Fibroblast of lung (primary cell): Measurements from ENCODE around the gene RARRES1. TPM values are rescaled to one million over a fixed set of nuclear protein-coding genes. Genes with fewer than 3 reads are reported as not detected.
A peak's percentile ranks its signal among the peaks of the same experiment; 100 is the strongest.

Experiments
- DNase-seq, 2 donors: peaks; one replicate each; pipeline versions ENCODE4 v3.0.0 to v3.0.0-alpha.2; 2010; ENCODE audit warnings: low read depth in 2 of 2
- H2AFZ ChIP-seq: 2 replicates; pipeline ENCODE4 v1.5.1; 2012; ENCODE audit warnings: low read length, control low read depth, inconsistent platforms
- H3K27ac ChIP-seq: 2 replicates; pipeline ENCODE4 v1.5.1; 2011; ENCODE audit warnings: low read length, control low read depth; ENCODE audit not compliant: insufficient read depth
- H3K27me3 ChIP-seq: 2 replicates; pipeline ENCODE4 v1.5.1; 2011; ENCODE audit warnings: mild to moderate bottlenecking, low read length; ENCODE audit not compliant: control insufficient read depth, insufficient read depth
- H3K36me3 ChIP-seq: 2 replicates; pipeline ENCODE4 v1.5.1; 2011; ENCODE audit warnings: low read length; ENCODE audit not compliant: control insufficient read depth, insufficient read depth
- H3K4me1 ChIP-seq: 2 replicates; pipeline ENCODE4 v1.5.1; 2011; ENCODE audit warnings: low read length; ENCODE audit not compliant: control insufficient read depth, insufficient read depth; ENCODE audit errors: extremely low read depth
- H3K4me2 ChIP-seq: 2 replicates; pipeline ENCODE4 v1.5.1; 2011; ENCODE audit warnings: low read length, control low read depth; ENCODE audit not compliant: insufficient read depth; ENCODE audit errors: extremely low read depth
- H3K4me3 ChIP-seq, 4 experiments: fragments of 200-600 bp in 1 of 4; sonication (generic) in 1 of 4; replicated peaks in 1 of 4; 2 replicates each; pipeline ENCODE4 v1.5.1; 2011 to 2016; ENCODE audit warnings: low read length in 4 of 4, low read depth in 3 of 4, mild to moderate bottlenecking in 3 of 4, control low read depth in 2 of 4, inconsistent platforms in 1 of 4, mixed read lengths in 1 of 4; ENCODE audit not compliant: insufficient read depth in 1 of 4; ENCODE audit errors: control extremely low read depth in 1 of 4
- H3K79me2 ChIP-seq: 2 replicates; pipeline ENCODE4 v1.5.1; 2012; ENCODE audit warnings: mild to moderate bottlenecking, low read length, inconsistent platforms; ENCODE audit not compliant: control insufficient read depth, insufficient read depth
- H3K9ac ChIP-seq: 2 replicates; pipeline ENCODE4 v1.5.1; 2011; ENCODE audit warnings: mild to moderate bottlenecking, low read length, control low read depth; ENCODE audit not compliant: insufficient read depth
- H3K9me3 ChIP-seq: 2 replicates; pipeline ENCODE4 v1.5.1; 2012; ENCODE audit warnings: low read depth, low read length; ENCODE audit not compliant: control insufficient read depth, insufficient read depth
- H4K20me1 ChIP-seq: 2 replicates; pipeline ENCODE4 v1.5.1; 2011; ENCODE audit warnings: low read length; ENCODE audit not compliant: control insufficient read depth, insufficient read depth; ENCODE audit errors: extremely low read depth
- EZH2 ChIP-seq: IDR thresholded peaks from 2 replicates; pipeline ENCODE4 v1.5.1; 2012; ENCODE audit warnings: low read length, control low read depth, mild to moderate bottlenecking; ENCODE audit errors: missing control alignments
- polyA plus RNA-seq, 2 donors: library from polyadenylated mRNA; depleted of rRNA in 1 of 2; stranded (reverse) in 1 of 2; unstranded in 1 of 2; fragments of >200 nt; gene quantifications; 2 replicates each; pipeline ENCODE4 v1.2.1, GENCODE V29; 2011 to 2012; ENCODE audit warnings: missing spikeins in 1 of 2
- total RNA-seq: library from RNA; depleted of rRNA; stranded (reverse); fragments of >200 nt; gene quantifications from 2 replicates; pipeline ENCODE4 v1.2.1, GENCODE V29; 2014
- TF ChIP-seq, protein P1 (sequence below), 2 donors: IDR thresholded peaks in 1 of 2; conservative IDR thresholded peaks in 1 of 2; 1 replicate in 1 of 2; 2 replicates in 1 of 2; pipeline ENCODE4 v1.5.1; 2011 to 2012; ENCODE audit warnings: low read length in 2 of 2, control low read depth in 1 of 2, inconsistent platforms in 1 of 2, low read depth in 1 of 2, mild to moderate bottlenecking in 1 of 2

Gene RARRES1
- total and polyA plus RNA-seq, 2 donors (not counting 1 experiment from before 2014, with no cell fraction given), result 27.7 to 93.3 TPM

DNA sequence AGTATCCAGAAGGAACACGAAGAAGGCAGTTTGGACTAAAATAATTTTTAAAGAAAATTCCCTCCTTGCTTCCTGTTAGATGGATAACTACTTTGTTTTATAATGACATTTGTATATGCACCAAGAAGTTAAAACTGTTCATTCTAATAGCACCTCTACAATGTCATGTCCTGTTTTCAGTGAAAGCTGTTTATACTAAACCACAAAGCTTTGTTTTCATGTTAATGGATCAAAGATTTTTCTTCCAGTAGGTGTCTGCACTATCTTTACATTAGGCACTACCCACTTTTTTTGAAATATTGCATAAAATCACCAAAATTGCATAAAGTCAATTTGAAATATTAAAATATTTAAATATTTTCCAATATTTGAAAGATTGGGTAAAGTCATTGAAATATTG is 10.1 kb downstream of the RARRES1 start:
- TF ChIP-seq, protein P1, sequence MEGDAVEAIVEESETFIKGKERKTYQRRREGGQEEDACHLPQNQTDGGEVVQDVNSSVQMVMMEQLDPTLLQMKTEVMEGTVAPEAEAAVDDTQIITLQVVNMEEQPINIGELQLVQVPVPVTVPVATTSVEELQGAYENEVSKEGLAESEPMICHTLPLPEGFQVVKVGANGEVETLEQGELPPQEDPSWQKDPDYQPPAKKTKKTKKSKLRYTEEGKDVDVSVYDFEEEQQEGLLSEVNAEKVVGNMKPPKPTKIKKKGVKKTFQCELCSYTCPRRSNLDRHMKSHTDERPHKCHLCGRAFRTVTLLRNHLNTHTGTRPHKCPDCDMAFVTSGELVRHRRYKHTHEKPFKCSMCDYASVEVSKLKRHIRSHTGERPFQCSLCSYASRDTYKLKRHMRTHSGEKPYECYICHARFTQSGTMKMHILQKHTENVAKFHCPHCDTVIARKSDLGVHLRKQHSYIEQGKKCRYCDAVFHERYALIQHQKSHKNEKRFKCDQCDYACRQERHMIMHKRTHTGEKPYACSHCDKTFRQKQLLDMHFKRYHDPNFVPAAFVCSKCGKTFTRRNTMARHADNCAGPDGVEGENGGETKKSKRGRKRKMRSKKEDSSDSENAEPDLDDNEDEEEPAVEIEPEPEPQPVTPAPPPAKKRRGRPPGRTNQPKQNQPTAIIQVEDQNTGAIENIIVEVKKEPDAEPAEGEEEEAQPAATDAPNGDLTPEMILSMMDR (conservative IDR thresholded peaks at IDR 0.05 in 1 of 2, IDR thresholded peaks at IDR 0.05 in 1 of 2; ENCODE audit: low read depth in 1 of 2, low read length in 2 of 2), result no peak
- no peak for TF ChIP-seq EZH2
- H3K27ac ChIP-seq, result no peak overlapping the region
- H3K4me3 ChIP-seq, result no peak overlapping the region
- no peak overlapping the region for H3K9ac ChIP-seq
- H4K20me1 ChIP-seq, result no peaks in the 10 kb centered on the region
- no peaks in the 10 kb centered on the region for H3K79me2 ChIP-seq
- no peak overlapping the region for H3K4me2 ChIP-seq
- DNase-seq, result no peak
- no peaks in the 10 kb centered on the region for H3K36me3 ChIP-seq
- H3K9me3 ChIP-seq, result no peaks in the 10 kb centered on the region
- peaks cover 31% of the 10 kb centered on the region for H3K4me1 ChIP-seq
- no peak overlapping the region for H2AFZ ChIP-seq
- no peaks in the 10 kb centered on the region for H3K27me3 ChIP-seq

DNA sequence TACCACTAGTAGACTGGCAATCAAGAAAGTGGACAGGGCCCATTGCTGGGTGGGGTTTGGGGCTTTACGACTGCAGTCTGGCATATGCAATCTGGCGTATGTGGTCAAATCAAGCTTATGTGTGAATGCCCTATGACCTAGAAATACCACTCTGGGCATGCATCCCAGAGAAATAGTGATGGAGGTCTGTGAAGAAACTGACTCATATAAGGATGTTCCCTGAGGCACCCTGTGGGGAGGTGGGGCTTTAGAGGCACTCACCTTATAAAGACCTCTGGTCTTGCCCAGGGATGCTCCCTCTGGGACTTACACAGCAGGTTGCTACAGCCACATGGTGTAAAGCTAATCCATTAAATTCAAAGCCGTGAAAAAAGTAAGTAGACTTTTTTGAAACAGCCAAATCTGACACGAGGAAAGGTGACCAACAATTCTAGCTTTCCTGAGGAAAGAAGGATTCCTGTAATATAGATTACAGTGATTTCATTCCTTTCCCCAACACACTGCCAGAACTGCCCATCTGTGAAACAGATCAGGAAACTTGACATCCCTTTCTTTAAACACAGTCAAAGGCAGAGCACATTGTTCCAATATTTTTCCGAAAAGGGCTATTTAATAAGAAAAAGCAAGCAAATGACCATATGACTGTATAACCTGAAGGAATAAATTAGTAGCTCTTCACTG is 13.6 kb downstream of the RARRES1 start:
- no peak for TF ChIP-seq EZH2
- H3K9ac ChIP-seq, result no peak overlapping the region
- DNase-seq, result peak; percentile 98
- H3K27ac ChIP-seq, result no peak overlapping the region
- H3K27me3 ChIP-seq, result no peaks in the 10 kb centered on the region
- H2AFZ ChIP-seq, result no peak overlapping the region
- no peaks in the 10 kb centered on the region for H3K9me3 ChIP-seq
- H3K4me3 ChIP-seq, result no peak overlapping the region
- peaks cover 16% of the 10 kb centered on the region for H3K4me1 ChIP-seq
- H3K36me3 ChIP-seq, result no peaks in the 10 kb centered on the region
- H3K79me2 ChIP-seq, result no peaks in the 10 kb centered on the region
- no peaks in the 10 kb centered on the region for H4K20me1 ChIP-seq
- no peak overlapping the region for H3K4me2 ChIP-seq

- Histone ChIP-seq H2AFZ (no peak overlapping the region), H3K79me2 (no peaks in the 10 kb centered on the region), H3K9me3 (no peaks in the 10 kb centered on the region), H3K4me1 (peaks cover 7% of the 10 kb centered on the region), H3K36me3 (no peaks in the 10 kb centered on the region), H3K4me2 (no peak overlapping the region), H3K27ac (no peak overlapping the region), H4K20me1 (no peaks in the 10 kb centered on the region), H3K4me3 (no peak overlapping the region), H3K27me3 (no peaks in the 10 kb centered on the region), H3K9ac (no peak overlapping the region)
- DNase-seq, result no peak
- TF ChIP-seq, protein P1 (conservative IDR thresholded peaks at IDR 0.05 in 1 of 2, IDR thresholded peaks at IDR 0.05 in 1 of 2; ENCODE audit: low read depth in 1 of 2, low read length in 2 of 2), result no peak
- TF ChIP-seq EZH2, result no peak
Measured at GRCh38 chr3:158717576-158717975, 14.7 kb downstream of the RARRES1 start.
